Activated T-cell treated with anti-CD3 and anti-CD28 coated beads, Interleukin-2, amount 50 U/mL, for 48 hours (primary cell): ENCODE results near the gene RBBP5.
A peak's percentile ranks its signal among the peaks of the same experiment; 100 is the strongest.

Experiments
- DNase-seq, 2 experiments: peaks; one replicate each; pipeline ENCODE4 v3.0.0-alpha.2; 2020

Gene RBBP5

GRCh38 chr1:205128050-205128449 is 6.3 kb upstream of the RBBP5 start:
- no peak for DNase-seq

GRCh38 chr1:205127646-205128045 is 5.9 kb upstream of the RBBP5 start:
- DNase-seq, result no peak

- no peak for DNase-seq
These were observed 2.9 kb upstream of the RBBP5 start for GRCh38 chr1:205124726-205125125.

GRCh38 chr1:205122489-205122882 is 708 bp upstream of the RBBP5 start:
- DNase-seq, result no peak

GRCh38 chr1:205118752-205119151 is 3.0 kb downstream of the RBBP5 start:
- DNase-seq, result no peak

- DNase-seq, result no peak
These were observed 10.4 kb downstream of the RBBP5 start for GRCh38 chr1:205111354-205111753.

GRCh38 chr1:205109711-205110110 is 12.1 kb downstream of the RBBP5 start:
- DNase-seq, result no peak

- no peak for DNase-seq
These were observed 12.5 kb downstream of the RBBP5 start for GRCh38 chr1:205109269-205109668.

GRCh38 chr1:205108464-205108863 is 13.3 kb downstream of the RBBP5 start:
- no peak for DNase-seq

- DNase-seq, result no peak
These were observed 14.5 kb downstream of the RBBP5 start for GRCh38 chr1:205107327-205107726.

- DNase-seq, result no peak
These were observed 19.4 kb downstream of the RBBP5 start for GRCh38 chr1:205102404-205102803.

GRCh38 chr1:205098242-205098641 is 23.5 kb downstream of the RBBP5 start:
- DNase-seq, result no peak

GRCh38 chr1:205095422-205095821 is 26.4 kb downstream of the RBBP5 start:
- no peak for DNase-seq

- no peak for DNase-seq
These were observed 30.6 kb downstream of the RBBP5 start for GRCh38 chr1:205091043-205091740.

GRCh38 chr1:205088341-205088740 is 33.4 kb downstream of the RBBP5 start:
- no peak for DNase-seq

GRCh38 chr1:205084360-205084759 is 37.4 kb downstream of the RBBP5 start, which contains the start of gene TMEM81:
Gene TMEM81, minus strand, starts transcription at chr1:205084460. Its CDS starts 140 bp downstream, at chr1:205084320.
- DNase-seq, result no peak

- no peak for DNase-seq
These were observed 39.3 kb downstream of the RBBP5 start for GRCh38 chr1:205082431-205082830.

- DNase-seq, result no peak
These were observed 43.9 kb downstream of the RBBP5 start for GRCh38 chr1:205077934-205078311.

GRCh38 chr1:205077158-205077933 is 44.4 kb downstream of the RBBP5 start:
- DNase-seq, result peak; percentile 7 to 11

- peak; percentile 7 to 12 for DNase-seq
These were observed 45.5 kb downstream of the RBBP5 start for GRCh38 chr1:205076245-205076761.

- peak in 1 of 2 experiments; percentile 5 for DNase-seq
These were observed 46.1 kb downstream of the RBBP5 start for GRCh38 chr1:205075642-205076155.

- no peak for DNase-seq
These were observed 47.3 kb downstream of the RBBP5 start for GRCh38 chr1:205074513-205074912.

- DNase-seq, result no peak
These were observed 47.7 kb downstream of the RBBP5 start for GRCh38 chr1:205074084-205074483.

- DNase-seq, result no peak
These were observed 48.3 kb downstream of the RBBP5 start for GRCh38 chr1:205073511-205073910.
